Neural cell (in vitro differentiated cells): Measurements from ENCODE around the gene ARHGAP42. TPM values are rescaled to one million over a fixed set of nuclear protein-coding genes. Genes with fewer than 3 reads are reported as not detected.

ENCODE experiments used
- H2AFZ ChIP-seq: fragments of 200-600, 300-800 bp; sonication (generic), shearing (Covaris generic); 2 replicates; pipeline ENCODE4 v1.6.0; 2014; ENCODE audit warnings: low read depth, mild to moderate bottlenecking, antibody characterized with exemption, low read length, moderate library complexity
- H3F3A ChIP-seq: fragments of 200-600 bp; shearing (Covaris generic); 2 replicates; pipeline ENCODE4 v1.6.1; 2016; ENCODE audit warnings: mild to moderate bottlenecking, moderate library complexity, mixed read lengths, antibody characterized with exemption, low read length; ENCODE audit not compliant: insufficient read depth, poor library complexity, severe bottlenecking
- H3K27ac ChIP-seq: fragments of 200-600, 300-800 bp; sonication (generic), shearing (Covaris generic); 2 replicates; pipeline ENCODE4 v1.5.1; 2014; ENCODE audit warnings: mild to moderate bottlenecking, low read length, moderate library complexity
- H3K27me3 ChIP-seq: fragments of 300-800, 200-600 bp; sonication (generic), shearing (Covaris generic); 2 replicates; pipeline ENCODE4 v1.6.0; 2014; ENCODE audit warnings: mild to moderate bottlenecking, low read depth, low read length, moderate library complexity; ENCODE audit not compliant: insufficient read depth
- H3K36me3 ChIP-seq: fragments of 300-800, 200-600 bp; sonication (generic), shearing (Covaris generic); 2 replicates; pipeline ENCODE4 v1.5.1; 2014; ENCODE audit warnings: mild to moderate bottlenecking, antibody characterized with exemption, low read length, moderate library complexity; ENCODE audit not compliant: insufficient read depth
- H3K4me2 ChIP-seq: fragments of 300-800, 200-600 bp; sonication (generic), shearing (Covaris generic); 2 replicates; pipeline ENCODE4 v1.6.0; 2014; ENCODE audit warnings: mild to moderate bottlenecking, low read length
- H3K4me3 ChIP-seq: fragments of 300-800, 200-600 bp; sonication (generic), shearing (Covaris generic); 2 replicates; pipeline ENCODE4 v1.5.1; 2014; ENCODE audit warnings: mild to moderate bottlenecking, low read length, moderate library complexity
- H3K79me2 ChIP-seq: fragments of 200-600 bp; shearing (Covaris generic); replicated peaks from 2 replicates; pipeline ENCODE4 v1.6.0; 2014; ENCODE audit warnings: mild to moderate bottlenecking, low read length, moderate library complexity; ENCODE audit not compliant: insufficient read depth
- H3K9ac ChIP-seq: fragments of 300-800, 200-600 bp; sonication (generic), shearing (Covaris generic); 2 replicates; pipeline ENCODE4 v1.6.1; 2016; ENCODE audit warnings: mild to moderate bottlenecking, low read length, mixed read lengths
- H3K9me2 ChIP-seq: fragments of 200-600 bp; shearing (Covaris generic); 2 replicates; pipeline ENCODE4 v1.6.1; 2016; ENCODE audit warnings: mild to moderate bottlenecking, low read length, mixed read lengths; ENCODE audit not compliant: insufficient read depth
- H3K9me3 ChIP-seq: fragments of 200-600, 300-800 bp; sonication (generic), shearing (Covaris generic); 2 replicates; pipeline ENCODE4 v1.6.1; 2016; ENCODE audit warnings: mild to moderate bottlenecking, mixed run types, low read length, moderate library complexity, mixed read lengths
- H4K20me1 ChIP-seq: fragments of 200-600 bp; shearing (Covaris generic); 2 replicates; pipeline ENCODE4 v1.6.1; 2016; ENCODE audit warnings: mild to moderate bottlenecking, mixed run types; ENCODE audit not compliant: insufficient read depth
- EP300 ChIP-seq: fragments of 450-650 bp; conservative IDR thresholded peaks from 2 replicates; pipeline ENCODE4 v1.6.1; 2014; ENCODE audit warnings: antibody characterized with exemption, mild to moderate bottlenecking, moderate library complexity; ENCODE audit not compliant: poor library complexity, severe bottlenecking
- EZH2 ChIP-seq: fragments of 200-600, 300-800 bp; shearing (Covaris generic), sonication (generic); IDR thresholded peaks from 2 replicates; pipeline ENCODE4 v1.6.1; 2014; ENCODE audit warnings: antibody characterized with exemption, low read length, borderline replicate concordance, mild to moderate bottlenecking; ENCODE audit not compliant: insufficient read depth, poor library complexity, severe bottlenecking
- MXI1 ChIP-seq: fragments of 450-650 bp; conservative IDR thresholded peaks from 2 replicates; pipeline ENCODE4 v1.6.1; 2014; ENCODE audit warnings: antibody characterized with exemption, mild to moderate bottlenecking; ENCODE audit not compliant: poor library complexity, severe bottlenecking
- POLR2AphosphoS5 ChIP-seq: IDR thresholded peaks from 2 replicates; pipeline ENCODE4 v1.6.1; 2012
- RAD21 ChIP-seq: fragments of 450-650 bp; conservative IDR thresholded peaks from 2 replicates; pipeline ENCODE4 v1.6.1; 2014; ENCODE audit warnings: antibody characterized with exemption, mild to moderate bottlenecking, moderate library complexity
- SMC3 ChIP-seq: fragments of 450-650 bp; conservative IDR thresholded peaks from 2 replicates; pipeline ENCODE4 v1.6.1; 2014; ENCODE audit warnings: antibody characterized with exemption, mild to moderate bottlenecking, moderate library complexity; ENCODE audit not compliant: poor library complexity
- TAF1 ChIP-seq: IDR thresholded peaks from 2 replicates; pipeline ENCODE4 v1.6.1; 2012; ENCODE audit warnings: low read depth
- polyA plus RNA-seq: library from polyadenylated mRNA; depleted of rRNA; stranded (reverse); fragments of >200 nt; gene quantifications from 2 replicates; pipeline ENCODE4 v1.2.3, GENCODE V29; 2014
- TF ChIP-seq, protein P1 (sequence below): fragments of 450-650 bp; IDR thresholded peaks from 2 replicates; pipeline ENCODE4 v1.5.1; 2014; ENCODE audit warnings: antibody characterized with exemption, mild to moderate bottlenecking, moderate library complexity; ENCODE audit not compliant: poor library complexity, severe bottlenecking
- TF ChIP-seq, protein P2 (sequence below): IDR thresholded peaks from 2 replicates; pipeline ENCODE4 v1.6.1; 2012; ENCODE audit warnings: borderline replicate concordance

ARHGAP42 gene
- polyA plus RNA-seq, 1 donor from 2014 or later: 0.64 TPM

DNA sequence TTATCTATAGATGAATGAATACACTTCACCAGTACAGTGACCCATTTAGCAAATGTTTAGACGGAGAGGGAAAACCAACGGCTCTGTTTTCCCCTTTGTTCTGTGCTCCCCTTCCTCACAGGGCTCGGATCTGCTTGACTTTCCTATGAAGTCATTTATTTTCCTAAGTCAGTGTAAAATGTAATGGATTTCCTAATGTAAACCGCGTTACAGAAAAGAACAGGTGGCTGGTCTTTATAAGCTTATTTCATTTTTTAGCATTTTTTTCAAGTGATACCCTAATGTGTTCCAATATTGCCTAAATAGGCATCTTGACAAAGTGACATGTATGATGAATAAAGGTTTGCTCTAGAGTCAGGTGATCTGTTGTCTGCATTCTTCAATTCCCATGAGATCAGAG, 235.0 kb downstream of the ARHGAP42 start:
- H3K9me2 ChIP-seq: no peaks in the 10 kb centered on the region
- no peak overlapping the region for H3K9ac ChIP-seq
- no peak overlapping the region for H3K4me3 ChIP-seq
- no peaks in the 10 kb centered on the region for H3K79me2 ChIP-seq
- no peaks in the 10 kb centered on the region for H3F3A ChIP-seq
- no peak for TF ChIP-seq EZH2
- no peak for TF ChIP-seq SMC3
- TF ChIP-seq, protein P1, sequence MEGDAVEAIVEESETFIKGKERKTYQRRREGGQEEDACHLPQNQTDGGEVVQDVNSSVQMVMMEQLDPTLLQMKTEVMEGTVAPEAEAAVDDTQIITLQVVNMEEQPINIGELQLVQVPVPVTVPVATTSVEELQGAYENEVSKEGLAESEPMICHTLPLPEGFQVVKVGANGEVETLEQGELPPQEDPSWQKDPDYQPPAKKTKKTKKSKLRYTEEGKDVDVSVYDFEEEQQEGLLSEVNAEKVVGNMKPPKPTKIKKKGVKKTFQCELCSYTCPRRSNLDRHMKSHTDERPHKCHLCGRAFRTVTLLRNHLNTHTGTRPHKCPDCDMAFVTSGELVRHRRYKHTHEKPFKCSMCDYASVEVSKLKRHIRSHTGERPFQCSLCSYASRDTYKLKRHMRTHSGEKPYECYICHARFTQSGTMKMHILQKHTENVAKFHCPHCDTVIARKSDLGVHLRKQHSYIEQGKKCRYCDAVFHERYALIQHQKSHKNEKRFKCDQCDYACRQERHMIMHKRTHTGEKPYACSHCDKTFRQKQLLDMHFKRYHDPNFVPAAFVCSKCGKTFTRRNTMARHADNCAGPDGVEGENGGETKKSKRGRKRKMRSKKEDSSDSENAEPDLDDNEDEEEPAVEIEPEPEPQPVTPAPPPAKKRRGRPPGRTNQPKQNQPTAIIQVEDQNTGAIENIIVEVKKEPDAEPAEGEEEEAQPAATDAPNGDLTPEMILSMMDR: no peak
- no peak for TF ChIP-seq POLR2AphosphoS5
- no peak for TF ChIP-seq TAF1
- TF ChIP-seq MXI1: no peak
- TF ChIP-seq, protein P2, sequence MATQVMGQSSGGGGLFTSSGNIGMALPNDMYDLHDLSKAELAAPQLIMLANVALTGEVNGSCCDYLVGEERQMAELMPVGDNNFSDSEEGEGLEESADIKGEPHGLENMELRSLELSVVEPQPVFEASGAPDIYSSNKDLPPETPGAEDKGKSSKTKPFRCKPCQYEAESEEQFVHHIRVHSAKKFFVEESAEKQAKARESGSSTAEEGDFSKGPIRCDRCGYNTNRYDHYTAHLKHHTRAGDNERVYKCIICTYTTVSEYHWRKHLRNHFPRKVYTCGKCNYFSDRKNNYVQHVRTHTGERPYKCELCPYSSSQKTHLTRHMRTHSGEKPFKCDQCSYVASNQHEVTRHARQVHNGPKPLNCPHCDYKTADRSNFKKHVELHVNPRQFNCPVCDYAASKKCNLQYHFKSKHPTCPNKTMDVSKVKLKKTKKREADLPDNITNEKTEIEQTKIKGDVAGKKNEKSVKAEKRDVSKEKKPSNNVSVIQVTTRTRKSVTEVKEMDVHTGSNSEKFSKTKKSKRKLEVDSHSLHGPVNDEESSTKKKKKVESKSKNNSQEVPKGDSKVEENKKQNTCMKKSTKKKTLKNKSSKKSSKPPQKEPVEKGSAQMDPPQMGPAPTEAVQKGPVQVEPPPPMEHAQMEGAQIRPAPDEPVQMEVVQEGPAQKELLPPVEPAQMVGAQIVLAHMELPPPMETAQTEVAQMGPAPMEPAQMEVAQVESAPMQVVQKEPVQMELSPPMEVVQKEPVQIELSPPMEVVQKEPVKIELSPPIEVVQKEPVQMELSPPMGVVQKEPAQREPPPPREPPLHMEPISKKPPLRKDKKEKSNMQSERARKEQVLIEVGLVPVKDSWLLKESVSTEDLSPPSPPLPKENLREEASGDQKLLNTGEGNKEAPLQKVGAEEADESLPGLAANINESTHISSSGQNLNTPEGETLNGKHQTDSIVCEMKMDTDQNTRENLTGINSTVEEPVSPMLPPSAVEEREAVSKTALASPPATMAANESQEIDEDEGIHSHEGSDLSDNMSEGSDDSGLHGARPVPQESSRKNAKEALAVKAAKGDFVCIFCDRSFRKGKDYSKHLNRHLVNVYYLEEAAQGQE: no peak
- no peak for TF ChIP-seq EP300
- no peak for TF ChIP-seq RAD21
- H4K20me1 ChIP-seq: no peaks in the 10 kb centered on the region
- H3K27ac ChIP-seq: no peak overlapping the region
- H3K36me3 ChIP-seq: no peaks in the 10 kb centered on the region
- no peaks in the 10 kb centered on the region for H3K9me3 ChIP-seq
- H3K27me3 ChIP-seq: no peaks in the 10 kb centered on the region
- H2AFZ ChIP-seq: no peak overlapping the region
- H3K4me2 ChIP-seq: no peak overlapping the region

DNA sequence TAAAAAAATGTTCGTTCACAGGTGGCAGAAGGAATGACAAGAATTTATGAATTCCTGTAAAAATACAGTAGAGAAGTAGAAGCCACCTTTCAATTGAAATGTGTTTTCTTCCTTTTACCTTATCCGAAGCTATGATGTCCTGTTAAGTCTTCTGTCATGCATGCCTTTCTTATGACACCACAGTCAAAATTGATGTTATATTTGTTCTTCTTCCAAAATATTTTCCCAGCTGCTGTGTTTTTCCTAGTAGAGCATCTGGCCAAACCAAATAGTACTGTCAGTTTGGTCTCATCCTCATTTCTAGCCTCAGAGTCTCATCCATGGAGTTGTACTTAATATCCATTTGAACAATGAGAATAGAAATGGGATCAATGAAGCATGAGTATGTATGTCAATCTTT, 236.5 kb downstream of the ARHGAP42 start:
- TF ChIP-seq SMC3 (no peak), RAD21 (no peak), EZH2 (no peak), EP300 (no peak), MXI1 (no peak), POLR2AphosphoS5 (no peak), TAF1 (no peak)
- TF ChIP-seq, protein P1: no peak
- TF ChIP-seq, protein P2: no peak
- no peak overlapping the region for H3K4me2 ChIP-seq
- H3K36me3 ChIP-seq: no peaks in the 10 kb centered on the region
- H3K9me3 ChIP-seq: no peaks in the 10 kb centered on the region
- no peaks in the 10 kb centered on the region for H3K79me2 ChIP-seq
- H3K27ac ChIP-seq: no peak overlapping the region
- H3K9ac ChIP-seq: no peak overlapping the region
- H3K9me2 ChIP-seq: no peaks in the 10 kb centered on the region
- H2AFZ ChIP-seq: no peak overlapping the region
- H3K27me3 ChIP-seq: no peaks in the 10 kb centered on the region
- H3K4me3 ChIP-seq: no peak overlapping the region
- no peaks in the 10 kb centered on the region for H4K20me1 ChIP-seq
- no peaks in the 10 kb centered on the region for H3F3A ChIP-seq
